DMS79 (cell line): Measurements from ENCODE around the gene TTC39B.
A peak's percentile ranks its signal among the peaks of the same experiment; 100 is the strongest.

Experiments
- DNase-seq: peaks from one replicate; lab custom pipeline; 2025; lab: John Stamatoyannopoulos, UW

Gene TTC39B

GRCh38 chr9:15304632-15305031 is 2.4 kb downstream of the TTC39B start:
- DNase-seq, result no peak

GRCh38 chr9:15300218-15300617 is 6.8 kb downstream of the TTC39B start:
- DNase-seq, result no peak

- DNase-seq, result no peak
These were observed 7.6 kb downstream of the TTC39B start for GRCh38 chr9:15299374-15299939.

- DNase-seq, result no peak
These were observed 8.7 kb downstream of the TTC39B start for GRCh38 chr9:15298362-15298761.

- DNase-seq, result no peak
These were observed 11.1 kb downstream of the TTC39B start for GRCh38 chr9:15295761-15296405.

DNA sequence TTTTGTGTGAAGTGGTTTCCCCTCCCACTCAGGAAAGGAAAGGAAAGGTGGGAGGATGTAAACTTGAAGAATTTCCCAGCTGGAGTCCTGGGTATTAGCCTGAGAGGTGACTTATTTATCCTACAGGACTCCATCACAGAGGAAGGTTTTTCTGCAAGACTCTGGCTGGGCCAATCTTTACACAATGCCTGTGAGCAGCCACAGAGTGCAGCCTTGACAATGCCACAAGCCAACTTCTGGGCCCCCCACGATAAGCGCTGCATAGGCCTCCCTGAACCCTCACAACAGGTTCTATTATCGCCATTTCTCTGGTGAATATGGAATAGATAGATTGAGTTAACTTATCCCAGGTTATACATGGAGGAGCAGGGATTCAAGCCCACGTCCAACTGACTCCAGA is 12.4 kb downstream of the TTC39B start:
- DNase-seq, result no peak

DNA sequence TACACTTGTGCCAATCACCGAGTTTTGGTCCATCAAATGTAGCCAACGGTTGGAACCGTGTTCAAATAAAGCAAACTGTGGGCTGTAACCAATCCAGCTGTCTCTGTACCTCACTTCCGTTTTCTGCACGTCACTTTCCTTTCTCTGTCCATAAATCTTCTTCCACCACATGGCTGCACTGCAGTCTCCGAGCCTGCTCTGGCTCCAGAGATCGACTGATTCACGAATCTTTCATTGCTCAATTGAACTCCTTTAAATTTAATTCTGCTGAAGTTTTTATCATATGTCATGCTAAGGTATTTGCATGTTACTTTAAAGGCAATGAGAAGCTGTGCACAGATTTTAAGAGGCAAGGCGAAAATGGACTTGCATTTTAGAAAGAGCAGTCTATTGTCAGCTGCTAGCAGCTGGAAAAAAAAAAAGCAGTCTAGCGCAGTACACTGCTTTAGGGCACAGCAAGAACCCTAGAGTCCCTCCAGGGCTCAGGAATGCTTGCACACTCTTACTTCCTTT is 13.2 kb downstream of the TTC39B start:
- DNase-seq, result no peak

- no peak for DNase-seq
These were observed 13.9 kb downstream of the TTC39B start for GRCh38 chr9:15293084-15293483.

DNA sequence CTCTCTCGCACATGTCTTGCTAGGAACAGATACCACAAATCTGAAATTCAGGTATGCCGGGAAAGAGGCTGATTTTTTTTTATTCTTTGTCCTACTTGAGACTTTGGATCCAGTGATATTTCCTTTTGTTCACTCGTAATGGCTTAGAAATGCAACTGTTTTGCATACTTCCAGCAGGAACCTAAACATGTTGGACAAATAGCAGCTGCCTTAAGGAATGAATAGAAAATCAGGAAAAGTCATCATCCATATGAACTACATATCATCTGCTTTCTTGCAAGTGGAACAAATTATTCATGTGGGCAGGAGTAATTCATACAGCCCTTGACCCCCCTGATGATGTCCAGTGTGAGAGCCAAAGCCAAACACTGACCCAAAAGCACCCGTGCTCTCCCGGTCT is 17.4 kb downstream of the TTC39B start:
- no peak for DNase-seq

DNA sequence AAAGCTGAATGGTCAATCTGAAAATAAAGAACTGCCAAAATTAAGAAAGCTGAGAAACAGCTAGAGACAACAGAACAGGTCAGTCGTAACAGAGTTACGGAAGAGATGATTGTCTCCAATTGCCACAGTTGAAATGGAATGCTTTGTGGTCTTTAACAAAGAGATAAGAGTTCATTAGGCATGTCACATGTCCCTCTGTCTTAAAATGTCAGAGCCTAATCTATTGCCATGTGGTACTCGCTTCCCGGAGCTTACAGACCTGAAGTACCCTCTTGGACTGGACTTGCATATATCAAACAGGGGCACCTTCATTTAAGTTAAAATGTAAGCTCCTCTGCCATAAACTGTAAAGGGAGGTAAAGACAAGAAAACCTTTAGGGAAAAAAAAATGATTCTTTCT is 19.7 kb downstream of the TTC39B start:
- DNase-seq, result peak; percentile 24

DNA sequence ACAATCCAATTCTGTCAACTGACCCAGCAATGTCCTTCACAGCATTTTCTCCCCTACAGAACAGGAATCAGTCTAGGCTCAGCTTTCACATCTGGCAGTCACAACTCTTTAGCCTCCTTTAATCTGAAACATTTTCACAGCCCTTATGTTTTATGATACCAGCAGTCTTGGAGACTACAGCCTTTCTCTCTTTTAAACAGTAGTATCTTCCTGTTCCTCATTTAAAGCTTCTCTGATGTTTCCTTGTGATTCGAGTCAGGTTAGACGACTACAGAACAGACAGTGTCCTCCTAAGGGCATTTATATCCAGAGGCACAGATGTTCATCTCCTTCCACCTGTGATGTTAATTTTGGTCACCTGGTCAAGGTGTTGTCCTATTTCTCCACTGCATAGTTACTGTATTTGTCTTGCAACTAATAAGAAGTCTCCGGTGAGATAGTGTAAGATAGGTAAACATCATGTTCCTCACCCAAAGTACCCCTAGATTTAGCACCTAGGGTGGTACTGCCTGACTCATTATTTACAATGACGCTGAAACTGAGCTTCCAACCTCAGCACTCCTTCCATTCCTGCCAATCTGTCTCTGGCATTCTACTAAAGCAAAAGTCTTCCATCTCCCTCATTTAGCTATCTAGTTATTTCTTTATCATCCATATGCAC is 20.7 kb downstream of the TTC39B start:
- DNase-seq, result no peak

- no peak for DNase-seq
These were observed 24.3 kb downstream of the TTC39B start for GRCh38 chr9:15282567-15283285.

DNA sequence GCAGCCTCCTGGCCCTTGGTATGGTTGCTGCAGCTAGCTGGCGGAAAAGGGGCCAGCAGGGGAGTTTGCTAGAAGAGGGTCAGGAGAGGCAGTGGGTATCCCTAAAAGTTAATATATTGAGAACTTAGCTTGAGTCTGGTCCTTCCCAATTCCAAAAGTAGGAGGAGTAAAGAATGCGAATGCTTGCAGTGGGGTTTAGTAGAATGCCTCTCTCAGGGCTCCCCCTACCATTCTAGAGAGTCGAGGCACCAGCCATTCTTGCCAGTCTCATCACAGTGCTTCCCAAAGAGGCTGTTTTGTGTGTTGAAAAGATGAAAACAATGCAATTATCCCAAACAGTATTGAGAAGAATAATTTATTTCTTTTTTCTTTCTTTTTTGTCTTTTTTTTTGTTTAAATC is 26.4 kb downstream of the TTC39B start:
- DNase-seq, result no peak

- DNase-seq, result no peak
These were observed 28.2 kb downstream of the TTC39B start for GRCh38 chr9:15278839-15279238.

DNA sequence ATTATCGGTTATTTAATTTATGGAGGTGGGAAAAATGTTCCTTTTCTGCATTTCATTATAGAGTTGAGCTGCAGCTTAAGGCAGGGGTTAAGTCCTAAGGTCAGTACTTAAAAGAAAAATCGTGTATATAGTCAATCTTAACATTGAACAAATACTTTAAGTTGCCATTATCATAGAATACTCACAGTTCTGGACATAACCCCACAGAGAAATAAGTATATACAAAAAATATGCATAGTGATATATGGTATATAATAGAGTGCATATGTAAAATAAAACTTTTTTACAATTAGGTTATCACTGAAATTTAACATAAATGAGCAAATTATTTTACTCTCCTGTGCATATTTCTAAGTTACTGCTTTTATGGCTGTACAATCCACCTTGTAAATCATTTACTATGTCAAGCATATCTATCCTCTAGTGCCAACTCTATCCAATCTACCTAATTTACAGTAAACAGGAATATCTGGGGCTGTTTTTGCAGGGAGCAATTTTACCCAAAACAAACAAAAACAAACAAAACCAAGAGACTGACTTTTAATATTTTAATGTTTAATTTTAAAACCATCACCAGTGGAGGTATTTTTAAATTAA is 28.8 kb downstream of the TTC39B start:
- no peak for DNase-seq

- no peak for DNase-seq
These were observed 29.5 kb downstream of the TTC39B start for GRCh38 chr9:15277400-15278090.

DNA sequence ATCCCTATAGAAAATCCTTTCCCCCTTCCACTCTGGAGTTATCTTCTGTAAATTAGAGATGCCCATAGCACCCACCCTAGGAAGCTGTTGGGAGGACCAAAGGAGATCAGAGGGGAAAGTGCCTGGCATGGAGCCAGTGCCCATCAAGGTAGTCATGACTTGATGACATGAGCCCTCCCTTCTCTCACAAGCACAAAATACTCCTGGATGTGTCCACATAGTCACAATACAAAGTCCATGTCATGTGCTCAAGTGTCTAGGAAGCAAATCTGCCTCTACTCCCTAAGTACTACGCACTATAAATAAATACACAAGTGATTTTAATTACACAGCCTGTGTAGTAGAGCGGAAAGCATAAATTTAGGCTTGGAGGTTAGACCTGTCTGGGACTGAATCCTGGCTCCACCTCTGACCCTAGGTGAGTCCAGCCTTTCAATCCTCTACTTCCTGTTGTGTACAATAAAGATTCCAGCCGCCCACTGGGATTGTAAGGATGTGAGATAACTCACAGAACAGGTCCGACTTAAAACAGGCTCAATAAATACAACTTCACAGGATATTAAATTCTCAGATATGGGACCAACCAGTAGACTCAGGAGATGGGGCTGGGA is 30.6 kb downstream of the TTC39B start:
- DNase-seq, result no peak

- no peak for DNase-seq
These were observed 32.6 kb downstream of the TTC39B start for GRCh38 chr9:15274425-15274824.

- DNase-seq, result peak; percentile 98
These were observed 34.6 kb downstream of the TTC39B start for GRCh38 chr9:15272377-15272928.

DNA sequence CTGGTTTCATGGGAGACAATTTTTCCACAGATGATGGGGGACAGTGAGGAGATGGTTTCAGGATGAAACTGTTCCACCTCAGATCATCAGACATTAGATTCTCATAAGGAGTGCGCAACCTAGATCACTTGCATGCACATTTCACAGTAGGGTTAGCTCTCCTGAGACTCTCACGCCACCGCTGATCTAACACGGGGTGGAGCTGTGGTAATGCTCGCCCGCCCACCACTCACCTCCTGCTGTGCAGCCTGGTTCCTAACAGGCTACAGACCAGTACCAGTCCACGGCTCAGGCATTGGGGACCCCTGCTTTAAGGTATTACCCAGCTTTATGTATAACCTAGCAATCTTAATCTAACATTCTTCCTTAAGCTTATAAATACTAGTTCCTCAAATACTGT is 35.6 kb downstream of the TTC39B start:
- no peak for DNase-seq

DNA sequence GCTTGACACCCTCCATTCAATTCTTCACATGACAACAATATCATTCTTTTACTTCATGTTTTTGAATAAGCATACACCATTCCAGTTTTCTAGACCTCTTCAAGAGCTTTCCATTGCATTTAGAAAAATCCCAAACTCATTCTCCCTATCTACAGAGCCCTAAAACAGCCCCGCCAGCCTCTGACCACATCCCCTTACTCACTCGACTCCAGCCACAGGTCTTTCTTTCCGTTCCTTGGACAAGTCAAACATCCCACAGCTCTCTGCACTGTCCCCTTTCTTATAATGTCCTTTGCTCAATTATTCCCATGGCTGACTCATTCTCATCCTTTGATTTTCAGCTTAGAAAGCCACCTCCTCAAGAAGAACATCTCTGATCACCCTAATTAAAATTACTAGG is 38.2 kb downstream of the TTC39B start:
- no peak for DNase-seq
